OCI-LY7 (cell line): ENCODE measurements around the gene CALN1.
A peak's percentile ranks its signal among the peaks of the same experiment; 100 is the strongest.

Experiments used
- EZH2phosphoT487 ChIP-seq: fragments of 200-600 bp; sonication (generic); IDR thresholded peaks from 2 replicates; pipeline ENCODE4 v1.6.1; 2018; ENCODE audit warnings: low read depth, borderline replicate concordance, mild to moderate bottlenecking, mixed run types, antibody characterized with exemption, low read length, moderate library complexity, mixed read lengths
- TF ChIP-seq, protein P1 (sequence below): fragments of 200-600 bp; sonication (generic); conservative IDR thresholded peaks from 2 replicates; pipeline ENCODE4 v1.5.1; 2014; ENCODE audit warnings: mild to moderate bottlenecking, antibody characterized with exemption, low read length, moderate library complexity, mixed read lengths

DNA sequence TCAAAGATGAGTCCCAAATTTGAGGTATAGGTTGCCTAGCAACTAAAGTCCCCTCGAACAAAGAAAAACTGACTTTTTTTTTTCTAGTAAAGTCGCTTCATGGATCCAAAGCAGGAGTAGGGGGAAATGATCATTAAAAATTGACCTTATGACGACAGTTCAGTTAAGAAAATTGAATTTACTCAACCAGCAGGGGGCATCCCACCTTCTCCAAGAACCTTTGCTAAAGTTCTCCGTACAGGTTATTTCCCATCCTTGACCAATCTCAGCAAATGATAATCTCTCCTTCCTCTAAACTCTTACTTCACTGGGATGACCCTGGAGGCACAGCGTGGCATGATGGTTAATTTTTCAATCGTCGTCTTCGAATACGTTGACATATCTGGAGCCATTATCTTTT is 228.3 kb downstream of the CALN1 start:
- TF ChIP-seq, protein P1, sequence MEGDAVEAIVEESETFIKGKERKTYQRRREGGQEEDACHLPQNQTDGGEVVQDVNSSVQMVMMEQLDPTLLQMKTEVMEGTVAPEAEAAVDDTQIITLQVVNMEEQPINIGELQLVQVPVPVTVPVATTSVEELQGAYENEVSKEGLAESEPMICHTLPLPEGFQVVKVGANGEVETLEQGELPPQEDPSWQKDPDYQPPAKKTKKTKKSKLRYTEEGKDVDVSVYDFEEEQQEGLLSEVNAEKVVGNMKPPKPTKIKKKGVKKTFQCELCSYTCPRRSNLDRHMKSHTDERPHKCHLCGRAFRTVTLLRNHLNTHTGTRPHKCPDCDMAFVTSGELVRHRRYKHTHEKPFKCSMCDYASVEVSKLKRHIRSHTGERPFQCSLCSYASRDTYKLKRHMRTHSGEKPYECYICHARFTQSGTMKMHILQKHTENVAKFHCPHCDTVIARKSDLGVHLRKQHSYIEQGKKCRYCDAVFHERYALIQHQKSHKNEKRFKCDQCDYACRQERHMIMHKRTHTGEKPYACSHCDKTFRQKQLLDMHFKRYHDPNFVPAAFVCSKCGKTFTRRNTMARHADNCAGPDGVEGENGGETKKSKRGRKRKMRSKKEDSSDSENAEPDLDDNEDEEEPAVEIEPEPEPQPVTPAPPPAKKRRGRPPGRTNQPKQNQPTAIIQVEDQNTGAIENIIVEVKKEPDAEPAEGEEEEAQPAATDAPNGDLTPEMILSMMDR: peak; percentile 69
- no peak for TF ChIP-seq EZH2phosphoT487
